GM19193 (cell line): ENCODE measurements around the gene GLUL.

Experiments
- POLR2A ChIP-seq: IDR thresholded peaks from 4 replicates; pipeline ENCODE4 v1.6.1; 2011; ENCODE audit not compliant: insufficient read depth, insufficient read length; ENCODE audit errors: extremely low read depth

GLUL gene

GRCh38 chr1:182406012-182406411 is 14.4 kb upstream of the GLUL start:
- TF ChIP-seq POLR2A, result no peak

- no peak for TF ChIP-seq POLR2A
Measured at GRCh38 chr1:182405578-182405977, 14.0 kb upstream of the GLUL start.

GRCh38 chr1:182404781-182405180 is 13.2 kb upstream of the GLUL start:
- TF ChIP-seq POLR2A, result no peak

- no peak for TF ChIP-seq POLR2A
Measured at GRCh38 chr1:182400567-182400966, 9.0 kb upstream of the GLUL start, which contains the start of gene TEDDM1. Gene TEDDM1, minus strand, starts transcription at chr1:182400667. Its CDS starts 182 bp downstream, at chr1:182400485.

GRCh38 chr1:182397653-182398393 is 6.2 kb upstream of the GLUL start:
- no peak for TF ChIP-seq POLR2A

- no peak for TF ChIP-seq POLR2A
Measured at GRCh38 chr1:182395906-182396305, 4.3 kb upstream of the GLUL start.

- no peak for TF ChIP-seq POLR2A
Measured at GRCh38 chr1:182394055-182394775, 2.6 kb upstream of the GLUL start.

GRCh38 chr1:182392050-182393028 is 749 bp upstream of the GLUL start:
- no peak for TF ChIP-seq POLR2A

GRCh38 chr1:182391028-182391361 is 595 bp downstream of the GLUL start:
- no peak for TF ChIP-seq POLR2A

GRCh38 chr1:182389619-182390047 is 2.0 kb downstream of the GLUL start:
- TF ChIP-seq POLR2A, result no peak

GRCh38 chr1:182388392-182389134 is 3.0 kb downstream of the GLUL start:
- no peak for TF ChIP-seq POLR2A

GRCh38 chr1:182387566-182387965 is 4.0 kb downstream of the GLUL start:
- no peak for TF ChIP-seq POLR2A

GRCh38 chr1:182386980-182387379 is 4.6 kb downstream of the GLUL start:
- no peak for TF ChIP-seq POLR2A
